GM12878 (cell line): ENCODE measurements around the gene SORCS1.

ENCODE experiments used
- EZH2 ChIP-seq: IDR thresholded peaks from 2 replicates; pipeline ENCODE4 v1.6.1; 2012; ENCODE audit warnings: low read depth, mild to moderate bottlenecking, control low read depth, inconsistent platforms, low read length, borderline replicate concordance; ENCODE audit not compliant: control insufficient read depth
- HCFC1 ChIP-seq: fragments of 150-350 bp; IDR thresholded peaks from 2 replicates; pipeline ENCODE4 v1.6.1; 2014; ENCODE audit warnings: low read length
- TF ChIP-seq, protein P1 (sequence below), 3 experiments: IDR thresholded peaks in 2 of 3; conservative IDR thresholded peaks in 1 of 3; 2 replicates each; pipeline ENCODE4 v1.5.1; 2011; ENCODE audit warnings: low read depth in 3 of 3, low read length in 3 of 3, mild to moderate bottlenecking in 3 of 3, control low read depth in 2 of 3, moderate library complexity in 2 of 3, inconsistent platforms in 1 of 3, mixed read lengths in 1 of 3; ENCODE audit not compliant: control insufficient read depth in 2 of 3, insufficient read depth in 1 of 3; ENCODE audit errors: extremely low read depth in 1 of 3
- TF ChIP-seq, protein P2 (sequence below): fragments of 450-650 bp; IDR thresholded peaks from 2 replicates; pipeline ENCODE4 v1.6.1; 2018; ENCODE audit warnings: borderline replicate concordance, mild to moderate bottlenecking; ENCODE audit not compliant: partially characterized antibody

DNA sequence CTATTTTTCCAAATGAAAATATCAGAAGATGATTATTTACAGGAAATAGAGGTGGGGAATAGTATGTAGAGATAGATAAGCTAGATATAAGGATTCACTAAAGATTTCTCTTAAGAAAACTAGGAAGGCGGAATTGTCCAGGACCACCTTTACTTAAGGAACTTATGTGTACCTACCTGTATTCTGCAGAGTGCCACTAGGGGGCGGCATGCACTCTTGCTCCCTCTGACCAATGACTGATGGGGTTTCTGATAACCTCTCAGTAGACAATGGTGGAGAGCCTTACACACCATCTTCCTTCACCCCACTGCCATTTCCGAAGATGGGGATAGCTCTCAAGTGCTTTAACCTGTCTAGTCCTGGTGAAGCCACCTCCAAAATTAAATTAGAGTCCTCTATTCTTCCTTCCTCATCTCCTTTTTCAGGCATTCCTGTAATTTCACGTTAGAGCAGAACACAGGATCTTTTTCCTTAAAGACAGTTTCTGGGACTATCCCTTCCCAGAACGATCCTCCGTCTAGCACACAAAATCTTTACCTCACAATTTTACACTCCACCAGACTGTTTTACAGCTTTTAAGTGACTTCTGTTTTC lies 453.1 kb downstream of the SORCS1 start:
- TF ChIP-seq, protein P1, sequence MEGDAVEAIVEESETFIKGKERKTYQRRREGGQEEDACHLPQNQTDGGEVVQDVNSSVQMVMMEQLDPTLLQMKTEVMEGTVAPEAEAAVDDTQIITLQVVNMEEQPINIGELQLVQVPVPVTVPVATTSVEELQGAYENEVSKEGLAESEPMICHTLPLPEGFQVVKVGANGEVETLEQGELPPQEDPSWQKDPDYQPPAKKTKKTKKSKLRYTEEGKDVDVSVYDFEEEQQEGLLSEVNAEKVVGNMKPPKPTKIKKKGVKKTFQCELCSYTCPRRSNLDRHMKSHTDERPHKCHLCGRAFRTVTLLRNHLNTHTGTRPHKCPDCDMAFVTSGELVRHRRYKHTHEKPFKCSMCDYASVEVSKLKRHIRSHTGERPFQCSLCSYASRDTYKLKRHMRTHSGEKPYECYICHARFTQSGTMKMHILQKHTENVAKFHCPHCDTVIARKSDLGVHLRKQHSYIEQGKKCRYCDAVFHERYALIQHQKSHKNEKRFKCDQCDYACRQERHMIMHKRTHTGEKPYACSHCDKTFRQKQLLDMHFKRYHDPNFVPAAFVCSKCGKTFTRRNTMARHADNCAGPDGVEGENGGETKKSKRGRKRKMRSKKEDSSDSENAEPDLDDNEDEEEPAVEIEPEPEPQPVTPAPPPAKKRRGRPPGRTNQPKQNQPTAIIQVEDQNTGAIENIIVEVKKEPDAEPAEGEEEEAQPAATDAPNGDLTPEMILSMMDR (IDR thresholded peaks at IDR 0.05 in 2 of 3, conservative IDR thresholded peaks at IDR 0.05 in 1 of 3; ENCODE audit: control insufficient read depth in 2 of 3, extremely low read depth in 1 of 3, insufficient read depth in 1 of 3, low read depth in 3 of 3, low read length in 3 of 3) = peak; percentile 62 to 87 (median 82)
- TF ChIP-seq, protein P2, sequence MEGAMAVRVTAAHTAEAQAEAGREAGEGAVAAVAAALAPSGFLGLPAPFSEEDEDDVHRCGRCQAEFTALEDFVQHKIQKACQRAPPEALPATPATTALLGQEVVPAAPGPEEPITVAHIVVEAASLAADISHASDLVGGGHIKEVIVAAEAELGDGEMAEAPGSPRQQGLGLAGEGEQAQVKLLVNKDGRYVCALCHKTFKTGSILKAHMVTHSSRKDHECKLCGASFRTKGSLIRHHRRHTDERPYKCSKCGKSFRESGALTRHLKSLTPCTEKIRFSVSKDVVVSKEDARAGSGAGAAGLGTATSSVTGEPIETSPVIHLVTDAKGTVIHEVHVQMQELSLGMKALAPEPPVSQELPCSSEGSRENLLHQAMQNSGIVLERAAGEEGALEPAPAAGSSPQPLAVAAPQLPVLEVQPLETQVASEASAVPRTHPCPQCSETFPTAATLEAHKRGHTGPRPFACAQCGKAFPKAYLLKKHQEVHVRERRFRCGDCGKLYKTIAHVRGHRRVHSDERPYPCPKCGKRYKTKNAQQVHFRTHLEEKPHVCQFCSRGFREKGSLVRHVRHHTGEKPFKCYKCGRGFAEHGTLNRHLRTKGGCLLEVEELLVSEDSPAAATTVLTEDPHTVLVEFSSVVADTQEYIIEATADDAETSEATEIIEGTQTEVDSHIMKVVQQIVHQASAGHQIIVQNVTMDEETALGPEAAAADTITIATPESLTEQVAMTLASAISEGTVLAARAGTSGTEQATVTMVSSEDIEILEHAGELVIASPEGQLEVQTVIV = no peak
- no peak for TF ChIP-seq HCFC1
- no peak for TF ChIP-seq EZH2
